ENCODE measurements around the gene MLC1. TPM values are rescaled to one million over a fixed set of nuclear protein-coding genes. Genes with fewer than 3 reads are reported as not detected.

Gene MLC1
- total RNA-seq, 2 donors from 2014 or later, result 0.18 TPM; not detected in 1

DNA sequence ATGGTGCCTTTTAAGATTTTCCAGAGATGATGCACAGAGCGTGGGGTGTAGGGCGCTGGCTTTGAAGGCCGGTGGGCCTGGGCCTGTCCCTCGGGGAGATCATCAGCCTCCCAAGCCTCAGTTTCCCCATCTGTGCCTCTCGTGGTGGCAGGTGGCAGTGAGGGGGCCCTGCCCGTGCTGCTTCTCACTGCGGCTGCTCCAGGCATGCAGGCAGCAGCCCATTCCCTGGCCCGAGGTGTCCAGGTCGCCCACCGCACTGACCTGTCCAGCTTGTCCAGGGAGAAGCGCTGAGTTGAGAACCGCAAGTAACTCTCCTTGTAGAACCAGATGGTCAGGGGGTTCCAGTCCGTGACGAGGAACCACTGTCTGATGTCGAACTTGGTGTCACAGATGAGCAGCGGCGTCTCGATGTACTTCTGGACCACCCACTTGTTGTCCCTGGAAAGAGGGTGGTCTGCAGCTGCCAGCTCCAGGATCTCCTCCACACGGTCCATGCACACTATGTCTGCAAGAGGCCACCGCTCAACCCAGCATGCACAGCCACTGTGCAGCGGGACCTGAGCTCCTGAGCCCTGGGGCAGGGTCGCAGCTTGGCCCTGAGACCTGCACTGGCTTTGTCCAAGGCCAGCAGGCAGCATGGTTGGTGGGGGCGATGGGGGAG lies 52.2 kb downstream of the MLC1 start:
- DNase-seq, result no peak
- H3K27me3 Mint-ChIP-seq (ENCODE audit: insufficient read depth), result peaks cover 7% of the 10 kb centered on the region
- no peaks in the 10 kb centered on the region for H3K4me1 Mint-ChIP-seq
- no peak overlapping the region for H3K4me3 ChIP-seq (ENCODE audit: low read length)
- no peak overlapping the region for H3K27ac Mint-ChIP-seq
- no peaks in the 10 kb centered on the region for H3K36me3 ChIP-seq (ENCODE audit: control insufficient read depth, insufficient read depth, low read length)
- H3K9ac ChIP-seq (ENCODE audit: extremely low read depth, low read length, poor library complexity, severe bottlenecking), result no peak overlapping the region
- TF ChIP-seq, protein P1, sequence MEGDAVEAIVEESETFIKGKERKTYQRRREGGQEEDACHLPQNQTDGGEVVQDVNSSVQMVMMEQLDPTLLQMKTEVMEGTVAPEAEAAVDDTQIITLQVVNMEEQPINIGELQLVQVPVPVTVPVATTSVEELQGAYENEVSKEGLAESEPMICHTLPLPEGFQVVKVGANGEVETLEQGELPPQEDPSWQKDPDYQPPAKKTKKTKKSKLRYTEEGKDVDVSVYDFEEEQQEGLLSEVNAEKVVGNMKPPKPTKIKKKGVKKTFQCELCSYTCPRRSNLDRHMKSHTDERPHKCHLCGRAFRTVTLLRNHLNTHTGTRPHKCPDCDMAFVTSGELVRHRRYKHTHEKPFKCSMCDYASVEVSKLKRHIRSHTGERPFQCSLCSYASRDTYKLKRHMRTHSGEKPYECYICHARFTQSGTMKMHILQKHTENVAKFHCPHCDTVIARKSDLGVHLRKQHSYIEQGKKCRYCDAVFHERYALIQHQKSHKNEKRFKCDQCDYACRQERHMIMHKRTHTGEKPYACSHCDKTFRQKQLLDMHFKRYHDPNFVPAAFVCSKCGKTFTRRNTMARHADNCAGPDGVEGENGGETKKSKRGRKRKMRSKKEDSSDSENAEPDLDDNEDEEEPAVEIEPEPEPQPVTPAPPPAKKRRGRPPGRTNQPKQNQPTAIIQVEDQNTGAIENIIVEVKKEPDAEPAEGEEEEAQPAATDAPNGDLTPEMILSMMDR (conservative IDR thresholded peaks at IDR 0.05), result no peak
- H3K27ac ChIP-seq (ENCODE audit: low read depth, low read length), result no peak overlapping the region
- H3K9me3 ChIP-seq (ENCODE audit: control insufficient read depth, low read length), result no peaks in the 10 kb centered on the region
- H3K4me1 ChIP-seq (ENCODE audit: control insufficient read depth, insufficient read depth, low read length), result no peaks in the 10 kb centered on the region
- no peaks in the 10 kb centered on the region for H3K9me3 Mint-ChIP-seq
- H3K36me3 Mint-ChIP-seq (ENCODE audit: low read depth), result no peaks in the 10 kb centered on the region
- H3K4me3 Mint-ChIP-seq, result no peak overlapping the region
- peaks cover 17% of the 10 kb centered on the region for H3K27me3 ChIP-seq (ENCODE audit: control insufficient read depth, insufficient read depth, low read length, poor library complexity, severe bottlenecking)
- WGBS, 2 experiments (ENCODE audit: insufficient coverage in 1 of 2, insufficient read length in 1 of 2), result 92 to 93% methylated on average over 19 to 23 of the region's 23 CpGs

DNA sequence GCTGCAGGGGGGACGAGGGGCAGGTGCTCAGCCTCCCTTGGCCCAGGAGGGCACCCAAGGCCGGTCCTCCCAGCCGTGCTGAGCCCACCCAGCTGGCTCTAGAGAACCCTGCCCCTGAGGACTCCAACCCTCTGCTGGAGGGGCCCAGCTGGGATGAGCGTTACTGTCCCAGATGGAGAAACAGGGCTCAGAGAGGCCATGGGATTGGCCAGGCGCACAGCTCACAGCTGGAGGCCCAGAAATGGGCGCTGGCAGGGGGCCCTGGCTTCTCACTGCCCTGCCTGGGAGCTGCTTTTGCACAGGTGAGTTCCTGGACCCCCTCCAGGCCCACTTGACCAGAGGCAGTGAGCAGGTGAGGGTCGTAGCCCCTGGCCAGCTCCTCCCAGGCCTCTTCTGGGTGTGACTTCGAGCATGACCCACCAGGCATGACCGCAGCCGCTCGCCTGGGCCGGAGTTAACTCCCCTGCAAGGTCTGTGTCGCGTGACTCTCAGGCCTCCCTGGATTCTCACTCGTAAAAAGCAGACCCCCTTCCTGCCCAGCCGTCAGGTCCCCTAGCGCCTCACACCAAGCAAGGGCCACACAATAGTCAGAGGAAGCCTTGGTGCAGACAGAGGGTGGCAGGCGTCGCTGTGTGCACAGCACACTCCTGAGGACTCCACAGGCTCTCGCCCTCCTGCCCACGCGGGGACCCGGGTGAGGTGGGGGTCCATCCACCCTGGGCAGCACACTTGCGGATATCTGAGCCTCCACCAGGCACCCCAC lies 52.9 kb downstream of the MLC1 start:
- no peaks in the 10 kb centered on the region for H3K9me3 ChIP-seq (ENCODE audit: control insufficient read depth, low read length)
- H3K4me3 Mint-ChIP-seq, result no peak overlapping the region
- WGBS, 2 experiments (ENCODE audit: insufficient coverage in 1 of 2, insufficient read length in 1 of 2), result 80 to 85% methylated on average over 15 to 24 of the region's 24 CpGs

DNA sequence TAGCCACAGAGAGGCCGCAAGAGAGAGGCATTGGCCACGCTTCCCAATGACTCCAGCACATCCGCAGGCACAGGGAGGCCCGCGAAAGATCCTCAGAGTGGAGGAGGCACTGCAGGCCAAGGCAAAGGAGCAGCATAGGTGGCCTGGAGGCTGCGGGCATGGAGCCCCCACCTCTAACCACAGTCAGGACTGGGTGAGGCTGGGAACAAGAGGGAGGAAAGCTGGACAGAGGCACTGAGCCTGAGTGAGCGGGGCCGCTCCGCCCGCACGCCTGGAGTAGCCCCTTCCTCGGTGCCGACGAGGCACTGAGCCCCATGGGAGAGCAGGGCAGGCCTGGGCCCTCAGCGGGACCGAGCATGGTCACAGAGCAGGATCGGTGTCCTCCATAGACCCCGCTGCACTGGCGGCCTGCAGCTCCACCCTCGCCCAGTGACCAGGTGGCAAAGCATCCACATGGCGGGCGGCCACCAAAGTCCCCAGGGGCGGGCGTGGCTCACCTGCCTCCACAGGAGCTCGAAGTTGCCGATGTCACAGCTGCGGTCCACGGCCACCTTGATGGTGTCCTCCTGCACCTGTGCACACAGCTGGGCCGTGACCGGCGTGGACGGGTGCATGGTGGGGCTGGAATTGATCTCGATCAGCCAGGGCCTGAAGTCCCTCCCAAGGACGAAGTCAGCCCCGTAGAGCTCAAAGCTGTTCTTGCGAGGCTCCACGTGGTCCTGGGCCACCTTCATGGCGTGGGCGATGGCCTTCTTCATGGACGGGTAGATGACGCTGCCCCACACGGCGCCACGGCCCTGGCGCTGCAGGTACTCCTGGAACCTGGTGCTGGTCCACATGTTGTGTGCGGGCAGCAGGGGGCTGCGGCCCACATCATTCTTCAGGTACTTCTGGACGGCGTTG lies 53.8 kb downstream of the MLC1 start:
- H3K27me3 Mint-ChIP-seq (ENCODE audit: insufficient read depth), result peaks cover 9% of the 10 kb centered on the region
- no peak overlapping the region for H3K27ac Mint-ChIP-seq
- H3K36me3 ChIP-seq (ENCODE audit: control insufficient read depth, insufficient read depth, low read length), result no peaks in the 10 kb centered on the region
- H3K4me1 ChIP-seq (ENCODE audit: control insufficient read depth, insufficient read depth, low read length), result no peaks in the 10 kb centered on the region
- H3K4me1 Mint-ChIP-seq, result no peaks in the 10 kb centered on the region
- no peak overlapping the region for H3K4me3 Mint-ChIP-seq
- H3K4me3 ChIP-seq (ENCODE audit: low read length), result no peak overlapping the region
- TF ChIP-seq, protein P1 (conservative IDR thresholded peaks at IDR 0.05), result no peak
- no peak for DNase-seq
- WGBS, 2 experiments (ENCODE audit: insufficient coverage in 1 of 2, insufficient read length in 1 of 2), result 92 to 95% methylated on average over 42 to 49 of the region's 49 CpGs
- no peak overlapping the region for H3K27ac ChIP-seq (ENCODE audit: low read depth, low read length)
- no peaks in the 10 kb centered on the region for H3K9me3 ChIP-seq (ENCODE audit: control insufficient read depth, low read length)
- peaks cover 22% of the 10 kb centered on the region for H3K27me3 ChIP-seq (ENCODE audit: control insufficient read depth, insufficient read depth, low read length, poor library complexity, severe bottlenecking)
- H3K9ac ChIP-seq (ENCODE audit: extremely low read depth, low read length, poor library complexity, severe bottlenecking), result no peak overlapping the region
- no peaks in the 10 kb centered on the region for H3K9me3 Mint-ChIP-seq
- H3K36me3 Mint-ChIP-seq (ENCODE audit: low read depth), result no peaks in the 10 kb centered on the region

More for the DNA sequence above, 52.9 kb downstream of the MLC1 start:
- no peak overlapping the region for H3K4me3 ChIP-seq (ENCODE audit: low read length)
- Mint-ChIP-seq H3K36me3 (ENCODE audit: low read depth) (no peaks in the 10 kb centered on the region), H3K4me1 (no peaks in the 10 kb centered on the region), H3K27ac (no peak overlapping the region), H3K27me3 (ENCODE audit: insufficient read depth) (peaks cover 9% of the 10 kb centered on the region), H3K9me3 (no peaks in the 10 kb centered on the region)
- no peak overlapping the region for H3K9ac ChIP-seq (ENCODE audit: extremely low read depth, low read length, poor library complexity, severe bottlenecking)
- TF ChIP-seq, protein P1 (conservative IDR thresholded peaks at IDR 0.05), result no peak
- DNase-seq, result no peak
- H3K4me1 ChIP-seq (ENCODE audit: control insufficient read depth, insufficient read depth, low read length), result no peaks in the 10 kb centered on the region
- no peak overlapping the region for H3K27ac ChIP-seq (ENCODE audit: low read depth, low read length)
- H3K36me3 ChIP-seq (ENCODE audit: control insufficient read depth, insufficient read depth, low read length), result no peaks in the 10 kb centered on the region
- H3K27me3 ChIP-seq (ENCODE audit: control insufficient read depth, insufficient read depth, low read length, poor library complexity, severe bottlenecking), result peaks cover 22% of the 10 kb centered on the region

All from endodermal cell (in vitro differentiated cells).